Measurements from ENCODE around the gene BLACAT1.
"Not testable (repeated sequence)": the region's sequence is repeated elsewhere in the genome, so short reads cannot be mapped to it uniquely, and the experiment has no call there.

BLACAT1 gene

DNA sequence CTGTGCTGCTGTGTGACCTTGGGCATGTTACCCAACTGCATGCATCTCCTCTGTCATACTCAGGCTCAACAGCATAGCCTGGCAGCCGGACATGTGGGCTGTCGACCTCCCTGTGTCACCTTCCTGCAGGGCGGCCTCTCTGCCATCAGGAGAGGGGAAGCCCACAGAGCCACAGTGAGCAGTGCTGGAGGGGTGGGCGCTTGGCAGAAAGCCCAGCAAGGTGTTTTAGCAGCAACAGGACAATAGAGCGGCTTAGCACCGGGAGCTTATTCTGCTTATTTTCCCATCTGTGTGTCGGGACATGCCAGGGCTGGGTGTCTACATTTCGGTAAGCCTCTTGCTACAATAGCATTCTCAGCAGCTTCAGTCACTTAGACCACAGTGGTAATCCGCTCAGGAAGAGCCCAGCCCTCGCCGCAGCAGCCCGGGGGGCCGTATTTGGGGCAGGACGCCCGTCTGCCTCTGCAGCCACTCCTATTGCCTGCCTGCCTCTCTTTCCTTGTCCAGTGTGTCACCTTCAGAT is 25.8 kb upstream of the BLACAT1 start:
- Histone ChIP-seq H3K4me2 (ENCODE audit: low read length) (no peak overlapping the region), H3K4me1 (ENCODE audit: low read length) (peaks cover 20% of the 10 kb centered on the region), H3K9ac (ENCODE audit: low read length) (no peak overlapping the region), H3K9me3 (ENCODE audit: insufficient read depth, low read length) (no peaks in the 10 kb centered on the region), H3K4me3 (ENCODE audit: low read length) (no peak overlapping the region), H3K27ac (ENCODE audit: low read length) (no peak overlapping the region), H3K27me3 (ENCODE audit: low read depth, low read length) (peaks cover 30% of the 10 kb centered on the region), H3K36me3 (replicated peaks; ENCODE audit: low read depth, low read length) (no peaks in the 10 kb centered on the region), H2AFZ (ENCODE audit: low read depth, low read length) (no peak overlapping the region), H3K79me2 (ENCODE audit: low read length) (no peaks in the 10 kb centered on the region), H4K20me1 (ENCODE audit: insufficient read depth, low read length) (no peaks in the 10 kb centered on the region)
- TF ChIP-seq, protein P1, sequence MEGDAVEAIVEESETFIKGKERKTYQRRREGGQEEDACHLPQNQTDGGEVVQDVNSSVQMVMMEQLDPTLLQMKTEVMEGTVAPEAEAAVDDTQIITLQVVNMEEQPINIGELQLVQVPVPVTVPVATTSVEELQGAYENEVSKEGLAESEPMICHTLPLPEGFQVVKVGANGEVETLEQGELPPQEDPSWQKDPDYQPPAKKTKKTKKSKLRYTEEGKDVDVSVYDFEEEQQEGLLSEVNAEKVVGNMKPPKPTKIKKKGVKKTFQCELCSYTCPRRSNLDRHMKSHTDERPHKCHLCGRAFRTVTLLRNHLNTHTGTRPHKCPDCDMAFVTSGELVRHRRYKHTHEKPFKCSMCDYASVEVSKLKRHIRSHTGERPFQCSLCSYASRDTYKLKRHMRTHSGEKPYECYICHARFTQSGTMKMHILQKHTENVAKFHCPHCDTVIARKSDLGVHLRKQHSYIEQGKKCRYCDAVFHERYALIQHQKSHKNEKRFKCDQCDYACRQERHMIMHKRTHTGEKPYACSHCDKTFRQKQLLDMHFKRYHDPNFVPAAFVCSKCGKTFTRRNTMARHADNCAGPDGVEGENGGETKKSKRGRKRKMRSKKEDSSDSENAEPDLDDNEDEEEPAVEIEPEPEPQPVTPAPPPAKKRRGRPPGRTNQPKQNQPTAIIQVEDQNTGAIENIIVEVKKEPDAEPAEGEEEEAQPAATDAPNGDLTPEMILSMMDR (IDR thresholded peaks at IDR 0.05; ENCODE audit: low read depth, low read length): no peak
- TF ChIP-seq EZH2phosphoT487 (IDR thresholded peaks at IDR 0.05; ENCODE audit: low read depth): no peak

DNA sequence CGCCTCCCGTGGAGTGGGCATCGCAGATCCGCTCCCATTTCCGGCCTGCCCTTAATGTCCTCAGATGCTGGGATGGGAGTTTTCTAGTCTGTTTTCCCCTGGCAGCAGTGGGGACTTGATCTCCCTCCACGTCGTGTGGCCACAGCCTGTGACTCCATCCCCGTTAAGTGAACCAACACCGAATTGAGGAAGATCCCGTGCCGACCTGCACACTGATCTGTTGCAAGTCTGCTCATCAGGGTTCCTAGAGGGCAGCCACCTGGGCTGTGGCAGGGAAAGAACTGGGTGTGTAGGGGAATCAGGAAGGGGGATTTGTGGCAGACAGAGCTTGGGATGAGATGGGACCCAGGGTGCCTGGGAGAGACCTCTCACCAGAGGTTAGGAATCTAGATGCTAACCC is 25.4 kb upstream of the BLACAT1 start:
- no peak overlapping the region for H3K9ac ChIP-seq (ENCODE audit: low read length)

DNA sequence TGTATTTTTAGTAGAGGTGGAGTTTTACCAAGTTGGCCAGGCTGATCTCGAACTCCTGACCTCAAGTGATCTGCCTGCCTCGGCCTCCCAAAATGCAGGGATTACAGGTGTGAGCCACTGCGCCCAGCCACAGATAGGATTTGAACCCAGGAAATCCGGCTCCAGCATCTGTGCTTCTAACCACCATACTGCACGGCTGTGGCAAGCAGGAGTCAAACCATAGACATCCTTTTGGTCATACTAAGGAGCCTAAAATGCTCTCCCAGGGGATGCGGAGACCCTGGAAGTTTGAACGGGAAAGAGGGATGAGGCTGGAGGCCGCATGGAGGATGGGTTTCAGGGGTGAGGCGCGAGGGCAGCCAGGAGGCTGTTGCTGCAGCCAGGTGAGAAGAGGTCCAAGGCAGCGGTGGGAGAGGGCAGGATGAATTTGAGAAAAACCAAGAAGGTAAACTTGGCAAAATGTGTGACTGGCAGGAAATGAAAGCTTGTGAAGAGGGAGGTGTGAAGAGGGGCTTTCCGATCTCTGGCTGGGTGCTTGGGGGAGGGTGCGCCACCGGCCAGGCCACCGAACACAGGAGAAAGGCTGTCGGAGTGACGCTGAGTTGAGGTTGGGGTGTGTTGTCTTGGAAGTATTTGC is 24.6 kb upstream of the BLACAT1 start:
- Histone ChIP-seq H3K36me3 (replicated peaks; ENCODE audit: low read depth, low read length) (no peaks in the 10 kb centered on the region), H3K27me3 (ENCODE audit: low read depth, low read length) (peaks cover 30% of the 10 kb centered on the region), H3K4me3 (ENCODE audit: low read length) (peak overlapping the region; percentile 60), H3K9ac (ENCODE audit: low read length) (no peak overlapping the region; the same call in 1 of the 2 replicates), H3K4me2 (ENCODE audit: low read length) (peak overlapping the region; percentile 84), H3K9me3 (ENCODE audit: insufficient read depth, low read length) (peaks cover 6% of the 10 kb centered on the region; the same call in 1 of the 2 replicates), H4K20me1 (ENCODE audit: insufficient read depth, low read length) (no peaks in the 10 kb centered on the region), H3K79me2 (ENCODE audit: low read length) (no peaks in the 10 kb centered on the region), H3K27ac (ENCODE audit: low read length) (no peak overlapping the region), H2AFZ (ENCODE audit: low read depth, low read length) (peak overlapping the region; percentile 6; the same call in 1 of the 2 replicates), H3K4me1 (ENCODE audit: low read length) (peaks cover 20% of the 10 kb centered on the region)
- TF ChIP-seq EZH2phosphoT487 (IDR thresholded peaks at IDR 0.05; ENCODE audit: low read depth): no peak
- TF ChIP-seq, protein P1 (IDR thresholded peaks at IDR 0.05; ENCODE audit: low read depth, low read length): no peak

More for the DNA sequence above, 25.4 kb upstream of the BLACAT1 start:
- Histone ChIP-seq H3K4me2 (ENCODE audit: low read length) (peak overlapping the region; percentile 70), H3K4me3 (ENCODE audit: low read length) (peak overlapping the region; percentile 52), H3K79me2 (ENCODE audit: low read length) (no peaks in the 10 kb centered on the region), H3K27ac (ENCODE audit: low read length) (no peak overlapping the region), H2AFZ (ENCODE audit: low read depth, low read length) (no peak overlapping the region), H3K27me3 (ENCODE audit: low read depth, low read length) (peaks cover 30% of the 10 kb centered on the region), H3K9me3 (ENCODE audit: insufficient read depth, low read length) (no peaks in the 10 kb centered on the region), H4K20me1 (ENCODE audit: insufficient read depth, low read length) (no peaks in the 10 kb centered on the region), H3K4me1 (ENCODE audit: low read length) (peaks cover 20% of the 10 kb centered on the region), H3K36me3 (replicated peaks; ENCODE audit: low read depth, low read length) (no peaks in the 10 kb centered on the region)
- no peak for TF ChIP-seq EZH2phosphoT487 (IDR thresholded peaks at IDR 0.05; ENCODE audit: low read depth)

DNA sequence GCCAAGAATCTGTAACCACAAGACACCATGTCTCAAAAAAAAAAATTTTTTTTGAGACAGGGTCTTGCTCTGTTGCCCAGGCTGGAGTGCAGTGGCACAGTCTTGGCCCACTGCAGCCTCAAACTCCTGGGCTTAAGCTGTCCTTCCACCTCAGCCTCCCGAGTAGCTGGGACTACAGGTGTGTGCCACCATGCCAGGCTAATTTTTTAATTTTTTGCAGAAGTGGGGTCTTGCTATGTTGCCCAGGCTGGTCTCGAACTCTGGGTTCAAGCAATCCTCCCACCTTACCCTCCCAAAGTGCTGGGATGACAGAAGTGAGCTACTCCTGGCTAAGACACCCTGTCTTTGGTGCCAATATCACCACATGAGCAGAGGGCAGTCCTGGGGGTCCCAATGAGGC is 23.1 kb upstream of the BLACAT1 start:
- not testable (repeated sequence) for H3K9ac ChIP-seq (ENCODE audit: low read length); H4K20me1 ChIP-seq (ENCODE audit: insufficient read depth, low read length); H3K4me2 ChIP-seq (ENCODE audit: low read length); H3K27ac ChIP-seq (ENCODE audit: low read length); H2AFZ ChIP-seq (ENCODE audit: low read depth, low read length); H3K4me3 ChIP-seq (ENCODE audit: low read length); H3K36me3 ChIP-seq (replicated peaks; ENCODE audit: low read depth, low read length); H3K79me2 ChIP-seq (ENCODE audit: low read length)
- Histone ChIP-seq H3K4me1 (ENCODE audit: low read length) (peaks cover 20% of the 10 kb centered on the region), H3K9me3 (ENCODE audit: insufficient read depth, low read length) (peaks cover 16% of the 10 kb centered on the region), H3K27me3 (ENCODE audit: low read depth, low read length) (peaks cover 29% of the 10 kb centered on the region)

DNA sequence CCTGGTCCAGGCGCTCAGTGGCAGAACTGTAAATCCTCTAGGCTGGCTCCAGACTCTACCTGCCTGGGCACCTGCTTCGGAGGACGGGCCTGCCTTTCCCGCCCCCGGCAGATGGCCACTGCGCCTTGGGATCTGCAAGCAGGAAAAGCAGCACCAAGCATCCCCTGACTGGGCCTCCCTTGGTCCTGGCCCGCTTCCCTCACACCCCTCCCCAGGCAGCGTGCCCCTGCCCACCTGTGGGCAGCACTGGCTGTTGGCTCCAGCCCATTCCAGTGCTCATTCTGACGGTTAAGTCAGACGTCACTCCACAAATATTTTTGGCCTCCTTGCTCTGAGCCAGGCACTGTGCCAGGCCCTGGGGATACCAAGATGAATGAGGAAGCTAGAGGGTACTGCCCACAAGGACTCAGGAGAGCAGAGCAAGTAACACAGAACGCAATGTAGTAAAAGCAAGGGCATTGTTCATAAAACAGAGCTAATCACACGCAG is 22.0 kb upstream of the BLACAT1 start:
- Histone ChIP-seq H4K20me1 (ENCODE audit: insufficient read depth, low read length) (no peaks in the 10 kb centered on the region), H2AFZ (ENCODE audit: low read depth, low read length) (no peak overlapping the region), H3K4me1 (ENCODE audit: low read length) (peaks cover 20% of the 10 kb centered on the region), H3K9me3 (ENCODE audit: insufficient read depth, low read length) (peaks cover 16% of the 10 kb centered on the region), H3K4me2 (ENCODE audit: low read length) (no peak overlapping the region), H3K27ac (ENCODE audit: low read length) (no peak overlapping the region), H3K79me2 (ENCODE audit: low read length) (no peaks in the 10 kb centered on the region), H3K36me3 (replicated peaks; ENCODE audit: low read depth, low read length) (no peaks in the 10 kb centered on the region), H3K4me3 (ENCODE audit: low read length) (no peak overlapping the region), H3K9ac (ENCODE audit: low read length) (no peak overlapping the region), H3K27me3 (ENCODE audit: low read depth, low read length) (peaks cover 27% of the 10 kb centered on the region)
- TF ChIP-seq, protein P1 (IDR thresholded peaks at IDR 0.05; ENCODE audit: low read depth, low read length): no peak
- TF ChIP-seq EZH2phosphoT487 (IDR thresholded peaks at IDR 0.05; ENCODE audit: low read depth): no peak

All from OCI-LY3 (cell line).